T follicular helper cell (primary cell): ENCODE data around the gene NPAT.
"Not testable (repeated sequence)": the region's sequence is repeated elsewhere in the genome, so short reads cannot be mapped to it uniquely, and the experiment has no call there.

Experiments
- DNase-seq: peaks from one replicate; pipeline ENCODE4 v3.0.0-alpha.2; 2020; ENCODE audit warnings: low read depth

The NPAT gene

DNA sequence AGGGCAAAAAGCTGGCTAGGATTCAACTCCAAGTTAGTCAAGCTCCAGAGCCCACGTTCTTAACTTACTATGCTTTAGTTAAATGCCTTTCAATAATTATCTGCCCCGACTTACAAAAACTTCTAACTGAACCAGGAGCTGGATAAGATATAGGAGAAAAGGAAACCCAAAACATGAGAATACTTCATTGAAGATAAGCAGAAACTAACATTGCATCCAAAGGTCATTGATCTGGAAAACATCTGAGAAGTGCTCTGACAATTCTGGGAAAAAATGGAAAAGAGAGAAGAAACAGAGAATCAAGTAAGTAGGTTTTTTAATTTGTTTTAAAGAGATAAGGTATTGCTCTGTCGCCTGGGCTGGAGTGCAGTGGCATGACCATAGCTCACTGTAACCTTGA is 73.9 kb downstream of the NPAT start:
- no peak for DNase-seq

DNA sequence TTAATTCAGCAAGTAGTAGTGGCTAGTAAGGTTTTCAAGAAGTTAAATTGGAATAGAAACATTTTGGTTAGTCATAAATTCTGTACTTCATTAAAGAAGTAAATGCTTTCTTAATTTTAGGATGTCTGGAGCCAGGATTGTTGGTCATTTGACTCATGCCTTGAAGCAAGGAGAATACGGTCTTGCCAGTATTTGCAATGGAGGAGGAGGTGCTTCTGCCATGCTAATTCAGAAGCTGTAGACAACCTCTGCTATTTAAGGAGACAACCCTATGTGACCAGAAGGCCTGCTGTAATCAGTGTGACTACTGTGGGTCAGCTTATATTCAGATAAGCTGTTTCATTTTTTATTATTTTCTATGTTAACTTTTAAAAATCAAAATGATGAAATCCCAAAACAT is 75.3 kb downstream of the NPAT start:
- DNase-seq: no peak

DNA sequence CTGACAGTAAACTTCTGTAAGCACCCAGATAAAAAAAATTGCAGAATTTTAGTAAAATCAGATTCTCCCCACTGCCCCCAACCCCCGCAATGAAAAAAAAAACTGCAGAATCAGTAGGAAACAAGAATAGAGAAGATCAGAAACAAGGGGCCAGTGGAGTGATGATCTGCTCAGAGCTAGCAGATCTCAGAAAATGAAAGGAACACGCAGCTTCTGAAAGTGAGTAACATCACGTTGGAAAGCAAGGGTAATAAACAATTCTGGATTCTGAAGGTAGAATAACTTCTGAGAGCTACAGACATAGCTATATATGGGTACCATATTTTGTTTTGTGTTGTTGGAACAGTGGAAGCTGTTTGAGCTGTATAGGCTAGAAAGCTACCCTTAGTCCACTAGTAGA is 77.8 kb downstream of the NPAT start:
- DNase-seq: no peak

GRCh38 chr11:108142304-108142703 is 80.1 kb downstream of the NPAT start:
- no peak for DNase-seq

DNA sequence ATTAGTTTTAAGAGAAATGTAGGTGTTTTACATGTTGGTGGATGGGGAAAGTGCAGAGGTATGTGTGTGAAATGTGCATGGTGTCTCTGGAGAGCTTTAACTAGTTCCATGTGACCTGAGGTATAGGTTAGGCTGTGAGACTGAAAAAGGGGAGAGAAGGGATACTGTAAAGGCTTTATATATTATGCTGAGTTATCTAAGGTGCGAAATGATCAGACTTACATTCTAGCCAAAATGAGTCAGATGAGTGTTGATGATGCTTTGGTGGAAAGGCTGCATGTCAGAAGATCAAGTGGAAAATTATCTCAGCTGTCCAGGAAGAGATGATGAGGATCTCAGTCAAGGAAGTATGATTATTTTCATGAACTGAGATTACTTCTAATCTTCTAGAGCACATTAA is 85.2 kb downstream of the NPAT start:
- no peak for DNase-seq

GRCh38 chr11:108135845-108136544 is 86.4 kb downstream of the NPAT start:
- no peak for DNase-seq

- not testable (repeated sequence) for DNase-seq
Measured at GRCh38 chr11:108132993-108133538, 89.4 kb downstream of the NPAT start.

DNA sequence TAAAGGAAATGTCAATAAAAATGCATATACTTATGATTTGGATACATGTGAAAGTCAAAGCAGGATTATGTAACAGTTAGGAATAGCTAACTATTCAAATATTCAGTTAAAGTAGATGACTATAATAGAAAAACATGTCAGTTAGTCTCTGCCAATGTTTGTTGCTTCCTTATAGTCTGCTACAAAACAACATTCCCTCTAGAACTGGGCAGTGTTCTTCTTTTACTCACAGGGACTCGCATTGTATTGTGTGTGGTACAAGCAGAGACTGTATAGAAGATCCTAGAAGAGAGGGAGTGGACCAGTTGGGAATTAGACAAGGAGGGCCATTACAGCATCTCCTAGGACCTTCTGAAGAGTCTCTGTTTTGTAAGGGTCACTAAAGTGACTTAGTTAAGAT is 90.4 kb downstream of the NPAT start:
- DNase-seq: no peak

DNA sequence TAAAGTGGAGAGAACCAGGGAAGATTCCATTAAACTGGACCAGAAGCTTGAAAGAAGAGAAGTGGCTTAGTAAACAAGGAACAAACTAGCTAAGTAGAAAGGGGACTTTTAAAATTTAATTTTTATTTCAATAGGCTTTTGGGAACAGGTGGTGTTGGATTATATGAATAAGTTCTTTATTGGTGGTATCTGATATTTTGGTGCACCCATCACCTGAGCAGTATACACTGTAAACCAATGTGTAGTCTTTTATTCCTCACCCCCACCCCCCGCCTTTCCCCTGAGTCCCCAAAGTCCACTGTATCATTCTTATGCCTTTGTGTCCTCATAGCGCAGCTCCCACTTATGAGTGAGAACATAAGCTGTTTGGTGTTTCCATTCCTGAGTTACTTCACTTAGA is 93.7 kb downstream of the NPAT start:
- no peak for DNase-seq

GRCh38 chr11:108125096-108125495 is 97.3 kb downstream of the NPAT start:
- DNase-seq: no peak

DNA sequence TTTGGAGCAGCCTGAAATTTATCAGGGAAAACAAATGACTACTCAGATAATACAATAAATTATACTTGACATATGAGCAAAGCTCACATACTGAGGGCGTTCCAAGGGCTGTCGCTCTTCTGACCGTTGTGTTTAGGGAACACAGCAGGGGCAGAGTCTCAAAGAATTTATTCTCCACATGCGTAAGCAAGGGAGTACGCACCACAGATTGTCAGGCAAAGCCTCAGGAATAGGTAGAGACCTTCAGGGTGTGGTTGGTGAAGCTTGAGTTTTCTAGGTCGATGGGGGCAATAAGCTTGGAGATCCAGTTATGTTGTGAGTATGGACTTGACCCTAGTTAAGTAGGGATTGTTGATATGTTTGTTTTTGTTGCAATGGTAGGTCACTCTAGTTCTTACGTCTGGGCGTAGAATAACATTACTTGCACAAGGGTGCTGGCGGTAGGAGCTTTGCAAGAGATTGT is 100.2 kb downstream of the NPAT start:
- DNase-seq: no peak

- DNase-seq: peak; percentile 94
Measured at GRCh38 chr11:108121274-108122155, 100.9 kb downstream of the NPAT start, which contains the start of gene ACAT1. TSS of gene ACAT1 (plus strand) at chr11:108121567. CDS start at chr11:108121607, 40 bp downstream.

GRCh38 chr11:108120936-108121273 is 101.5 kb downstream of the NPAT start:
- not testable (repeated sequence) for DNase-seq

DNA sequence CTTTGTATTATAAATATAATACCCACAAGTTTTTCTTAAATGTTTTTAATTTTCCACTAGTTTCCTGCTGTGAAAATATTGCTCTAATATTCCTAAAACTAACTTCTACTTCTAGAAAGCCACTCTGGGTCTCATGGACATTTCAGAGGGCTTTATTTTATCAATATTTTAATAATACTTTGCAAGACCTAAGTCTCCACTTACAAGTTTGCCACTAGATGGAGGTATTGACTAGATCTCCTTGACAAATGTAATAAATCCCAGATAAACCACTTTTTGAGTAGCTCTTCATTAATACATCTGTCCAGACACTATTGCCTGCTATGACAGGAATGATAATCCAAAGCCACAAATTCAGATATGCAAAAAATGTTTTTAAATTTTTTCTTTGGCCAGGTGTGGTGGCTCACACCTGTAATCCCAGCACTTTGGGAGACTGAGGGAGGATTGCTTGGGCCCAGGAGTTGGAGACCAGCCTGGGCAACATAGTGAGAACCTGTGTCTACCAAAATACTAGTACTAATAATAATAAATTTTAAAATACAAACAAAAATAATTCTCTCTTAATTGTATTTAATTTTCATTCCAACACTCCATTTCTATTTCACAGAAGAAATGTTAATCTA is 104.6 kb downstream of the NPAT start:
- no peak for DNase-seq

GRCh38 chr11:108115500-108116140 is 106.8 kb downstream of the NPAT start:
- DNase-seq: no peak

- DNase-seq: no peak
Measured at GRCh38 chr11:108112057-108112456, 110.4 kb downstream of the NPAT start.

DNA sequence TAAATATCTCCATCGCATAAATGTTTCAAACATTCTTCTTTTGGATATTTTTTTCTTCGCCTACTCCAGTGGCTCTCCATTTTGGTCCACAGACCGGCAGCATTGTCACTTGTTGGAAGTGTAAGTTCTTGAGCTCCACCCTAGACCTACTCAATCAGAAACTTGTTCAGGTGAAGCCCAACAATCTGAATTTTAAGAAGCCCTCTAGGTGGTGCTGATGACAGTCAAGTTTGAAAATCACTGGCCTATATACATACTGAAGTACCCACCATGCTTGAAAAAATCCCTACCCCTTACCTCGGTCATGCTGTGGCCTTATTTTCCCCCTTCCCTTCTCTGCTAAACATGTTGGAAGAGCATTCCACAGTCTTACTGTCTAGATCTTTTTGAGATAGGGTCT is 111.3 kb downstream of the NPAT start:
- no peak for DNase-seq
